Effector CD8-positive, alpha-beta T cell (primary cell): Measurements from ENCODE around the gene RNF123.
A peak's percentile ranks its signal among the peaks of the same experiment; 100 is the strongest.
"Not testable (repeated sequence)": the region's sequence is repeated elsewhere in the genome, so short reads cannot be mapped to it uniquely, and the experiment has no call there.

Experiments used
- DNase-seq: peaks from one replicate; lab custom pipeline; 2025; lab: John Stamatoyannopoulos, UW

Gene RNF123

GRCh38 chr3:49720855-49721595, 31.7 kb downstream of the RNF123 start:
- no peak for DNase-seq

GRCh38 chr3:49721596-49721895, 32.2 kb downstream of the RNF123 start:
- DNase-seq: no peak

- DNase-seq: no peak
These were observed 32.8 kb downstream of the RNF123 start for GRCh38 chr3:49721896-49722781.

- DNase-seq: no peak
These were observed 33.5 kb downstream of the RNF123 start for GRCh38 chr3:49722896-49723295.

GRCh38 chr3:49723296-49723627, 33.9 kb downstream of the RNF123 start:
- DNase-seq: peak; percentile 28

GRCh38 chr3:49723628-49724551, 34.5 kb downstream of the RNF123 start, which contains the start of gene GMPPB:
TSS of gene GMPPB (minus strand) at chr3:49723951. CDS start at chr3:49723726, 225 bp downstream.
- peak; percentile 82 for DNase-seq

- peak; percentile 15 for DNase-seq
These were observed 35.2 kb downstream of the RNF123 start for GRCh38 chr3:49724586-49724985.

GRCh38 chr3:49725906-49726681, 36.7 kb downstream of the RNF123 start:
- DNase-seq: no peak

GRCh38 chr3:49727154-49727923, 38.0 kb downstream of the RNF123 start:
- DNase-seq: no peak

- DNase-seq: no peak
These were observed 38.6 kb downstream of the RNF123 start for GRCh38 chr3:49727924-49728361.

GRCh38 chr3:49729966-49730609, 40.7 kb downstream of the RNF123 start:
- DNase-seq: no peak

- no peak for DNase-seq
These were observed 43.2 kb downstream of the RNF123 start for GRCh38 chr3:49732597-49732996.

- no peak for DNase-seq
These were observed 44.2 kb downstream of the RNF123 start for GRCh38 chr3:49733551-49733950.

GRCh38 chr3:49734752-49735151, 45.4 kb downstream of the RNF123 start:
- no peak for DNase-seq

- no peak for DNase-seq
These were observed 48.8 kb downstream of the RNF123 start for GRCh38 chr3:49738067-49738713.

- DNase-seq: no peak
These were observed 51.1 kb downstream of the RNF123 start for GRCh38 chr3:49740427-49740826.

GRCh38 chr3:49745986-49746385, 56.6 kb downstream of the RNF123 start:
- no peak for DNase-seq

GRCh38 chr3:49747792-49748480, 58.6 kb downstream of the RNF123 start:
- no peak for DNase-seq

GRCh38 chr3:49748874-49749273, 59.5 kb downstream of the RNF123 start:
- not testable (repeated sequence) for DNase-seq
